A549 (cell line): ENCODE data around the gene NPFFR1. TPM values are rescaled to one million over a fixed set of nuclear protein-coding genes. Genes with fewer than 3 reads are reported as not detected.

Experiments
- ATAC-seq, 2 experiments: fragments of 200-7000 bp in 1 of 2; fragments of >200 bp in 1 of 2; cut with Nextera tagmentation in 1 of 2; cut with Tn5 transposase in 1 of 2; 3 replicates each; pipeline versions ENCODE4 v1.8.0 to v1.9.1; 2018 to 2020; ENCODE audit warnings: mild to moderate bottlenecking in 1 of 2, moderate library complexity in 1 of 2
- CTCF ChIA-PET: fragments of 300-600 bp; sonication (Branson Sonifier 250); formaldehyde crosslinking; extraction: SDS; loops from one replicate; lab custom pipeline; 2021; ENCODE audit warnings: antibody characterized with exemption, inconsistent platforms; lab: Yijun Ruan, JAX
- POLR2A ChIA-PET: fragments of 350-600 bp; formaldehyde crosslinking; extraction: SDS; loops from one replicate; lab custom pipeline; 2021; ENCODE audit warnings: antibody characterized with exemption, inconsistent platforms; lab: Yijun Ruan, JAX
- DNase-seq, 2 experiments: peaks; one replicate each; pipeline versions ENCODE4 v3.0.0 to v3.0.0-alpha.2; 2011 to 2016; ENCODE audit warnings: low read depth in 1 of 2, low spot score in 1 of 2
- FAIRE-seq: peaks from 2 replicates; lab custom pipeline; 2011; peaks lifted over from hg19 to GRCh38; lab: Jason Lieb, UNC
- H3K27ac ChIP-seq, 2 experiments: fragments of >200 bp; sonication (Bioruptor Twin); formaldehyde crosslinking; 3 replicates each; pipeline ENCODE4 v1.5.1; 2016 to 2017
- H3K4me1 ChIP-seq: fragments of >200 bp; sonication (Bioruptor Twin); formaldehyde crosslinking; 3 replicates; pipeline ENCODE4 v1.6.1; 2016
- H3K4me2 ChIP-seq: fragments of >200 bp; sonication (Bioruptor Twin); formaldehyde crosslinking; 3 replicates; pipeline ENCODE4 v1.6.1; 2016
- H3K4me3 ChIP-seq: fragments of >200 bp; sonication (Bioruptor Twin); formaldehyde crosslinking; 3 replicates; pipeline ENCODE4 v1.5.1; 2016
- H3K9me3 ChIP-seq: fragments of >200 bp; sonication (Bioruptor Twin); formaldehyde crosslinking; 3 replicates; pipeline ENCODE4 v1.6.1; 2016
- CEBPB ChIP-seq, 2 experiments: fragments of >200 bp in 1 of 2; sonication (Bioruptor Twin) in 1 of 2; formaldehyde crosslinking in 1 of 2; IDR thresholded peaks; 2 replicates each; pipeline ENCODE4 v1.6.1; 2012 to 2016
- KDM5A ChIP-seq: fragments of 200-600 bp; sonication (generic); IDR thresholded peaks from 2 replicates; pipeline ENCODE4 v1.6.1; 2016; ENCODE audit warnings: antibody characterized with exemption, mild to moderate bottlenecking
- MAFK ChIP-seq: fragments of 450-650 bp; IDR thresholded peaks from 2 replicates; pipeline ENCODE4 v1.6.1; 2014; ENCODE audit not compliant: partially characterized antibody
- POLR2AphosphoS2 ChIP-seq: conservative IDR thresholded peaks from 2 replicates; pipeline ENCODE4 v1.6.1; 2012; ENCODE audit warnings: low read length, improper control_type of control experiment, inconsistent platforms
- RARB ChIP-seq: fragments of 250-450 bp; sonication (Bioruptor Pico); IDR thresholded peaks from 2 replicates; pipeline ENCODE4 v1.8.0; 2021; ENCODE audit warnings: mild to moderate bottlenecking, moderate library complexity
- ZSCAN20 ChIP-seq: fragments of 250-450 bp; sonication (Bioruptor Pico); IDR thresholded peaks from 2 replicates; pipeline ENCODE4 v1.8.0; 2022; ENCODE audit warnings: mild to moderate bottlenecking, moderate library complexity
- WGBS: methylation state at CpG from one replicate; pipeline ENCODE4 v1.1.6; 2017; ENCODE audit errors: missing lambda C conversion rate; 5-methylcytosine and 5-hydroxymethylcytosine counted together
- polyA plus RNA-seq, 4 experiments: library from polyadenylated mRNA; depleted of rRNA in 3 of 4; stranded (reverse); fragments of >200 nt; fragmentation: RNase III in 1 of 4; extraction: RNeasy Plus Mini Kit Qiagen cat#74134 plus additional on column Dnase treatment in 1 of 4; gene quantifications; 2 replicates in 3 of 4; 3 replicates in 1 of 4; pipeline ENCODE4 v1.2.3, GENCODE V29; 2011 to 2017
- TF ChIP-seq, protein P1 (sequence below): fragments of 250-450 bp; sonication (Bioruptor Pico); IDR thresholded peaks from 2 replicates; pipeline ENCODE4 v1.5.0; 2021; ENCODE audit warnings: mild to moderate bottlenecking, moderate library complexity, borderline replicate concordance
- TF ChIP-seq, protein P2 (sequence below): fragments of 250-450 bp; sonication (Bioruptor Pico); IDR thresholded peaks from 2 replicates; pipeline ENCODE4 v1.5.0; 2020; ENCODE audit warnings: low read depth, mild to moderate bottlenecking, moderate library complexity
- TF ChIP-seq, protein P3 (sequence below): fragments of >200 bp; sonication (Bioruptor Twin); formaldehyde crosslinking; IDR thresholded peaks from 3 replicates; pipeline ENCODE4 v1.5.1; 2016
- TF ChIP-seq, protein P4 (sequence below): fragments of >200 bp; sonication (Bioruptor Twin); formaldehyde crosslinking; IDR thresholded peaks from 2 replicates; pipeline ENCODE4 v1.6.1; 2016
- TF ChIP-seq, protein P5 (sequence below): IDR thresholded peaks from 2 replicates; pipeline ENCODE4 v1.6.1; 2012

The NPFFR1 gene
- polyA plus RNA-seq, 2 of the 4 experiments (the other 2 are of a cell fraction) = not detected

DNA sequence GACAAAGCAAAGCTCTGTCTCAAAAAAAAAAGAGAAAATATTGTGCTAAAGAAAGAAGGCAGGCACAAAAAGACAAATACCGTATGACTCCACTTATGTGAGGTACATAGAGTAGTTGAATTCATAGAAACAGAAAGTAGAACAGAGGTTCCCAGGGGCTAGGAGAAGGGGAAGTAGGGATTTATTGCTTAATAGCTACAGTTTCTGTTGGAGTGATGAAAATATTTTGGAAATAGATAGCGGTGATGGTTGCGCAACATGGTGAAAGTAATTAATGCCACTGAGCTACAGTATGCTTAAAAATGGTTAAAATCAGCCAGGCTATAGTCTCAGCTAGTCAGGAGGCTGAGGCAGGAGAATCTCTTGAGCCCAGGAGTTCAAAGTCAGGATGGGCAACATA lies 18.5 kb upstream of the NPFFR1 start:
- Histone ChIP-seq H3K4me2 (no peak overlapping the region), H3K4me3 (no peak overlapping the region), H3K4me1 (no peaks in the 10 kb centered on the region), H3K27ac (no peak overlapping the region), H3K9me3 (no peaks in the 10 kb centered on the region)
- FAIRE-seq = no peak
- ChIA-PET POLR2A (interaction anchor here (0.7 kb wide), 1 partner anchor 13 kb away, joined by 3 read pairs; no protein-coding TSS in a partner anchor), CTCF (interaction anchor here (1.0 to 2.5 kb wide), 4 partner anchors 15 to 81 kb away, joined by 4 to 14 read pairs (median 4); no protein-coding TSS in a partner anchor)
- peak; percentile 76 to 80; a peak in 3 of 4 replicates for TF ChIP-seq CEBPB (IDR thresholded peaks at IDR 0.05)
- TF ChIP-seq, protein P1, sequence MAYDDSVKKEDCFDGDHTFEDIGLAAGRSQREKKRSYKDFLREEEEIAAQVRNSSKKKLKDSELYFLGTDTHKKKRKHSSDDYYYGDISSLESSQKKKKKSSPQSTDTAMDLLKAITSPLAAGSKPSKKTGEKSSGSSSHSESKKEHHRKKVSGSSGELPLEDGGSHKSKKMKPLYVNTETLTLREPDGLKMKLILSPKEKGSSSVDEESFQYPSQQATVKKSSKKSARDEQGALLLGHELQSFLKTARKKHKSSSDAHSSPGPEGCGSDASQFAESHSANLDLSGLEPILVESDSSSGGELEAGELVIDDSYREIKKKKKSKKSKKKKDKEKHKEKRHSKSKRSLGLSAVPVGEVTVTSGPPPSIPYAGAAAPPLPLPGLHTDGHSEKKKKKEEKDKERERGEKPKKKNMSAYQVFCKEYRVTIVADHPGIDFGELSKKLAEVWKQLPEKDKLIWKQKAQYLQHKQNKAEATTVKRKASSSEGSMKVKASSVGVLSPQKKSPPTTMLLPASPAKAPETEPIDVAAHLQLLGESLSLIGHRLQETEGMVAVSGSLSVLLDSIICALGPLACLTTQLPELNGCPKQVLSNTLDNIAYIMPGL = no peak
- DNase-seq = no peak
- WGBS = 92% methylated on average over 3 of the region's 3 CpGs
- ATAC-seq = no peak

DNA sequence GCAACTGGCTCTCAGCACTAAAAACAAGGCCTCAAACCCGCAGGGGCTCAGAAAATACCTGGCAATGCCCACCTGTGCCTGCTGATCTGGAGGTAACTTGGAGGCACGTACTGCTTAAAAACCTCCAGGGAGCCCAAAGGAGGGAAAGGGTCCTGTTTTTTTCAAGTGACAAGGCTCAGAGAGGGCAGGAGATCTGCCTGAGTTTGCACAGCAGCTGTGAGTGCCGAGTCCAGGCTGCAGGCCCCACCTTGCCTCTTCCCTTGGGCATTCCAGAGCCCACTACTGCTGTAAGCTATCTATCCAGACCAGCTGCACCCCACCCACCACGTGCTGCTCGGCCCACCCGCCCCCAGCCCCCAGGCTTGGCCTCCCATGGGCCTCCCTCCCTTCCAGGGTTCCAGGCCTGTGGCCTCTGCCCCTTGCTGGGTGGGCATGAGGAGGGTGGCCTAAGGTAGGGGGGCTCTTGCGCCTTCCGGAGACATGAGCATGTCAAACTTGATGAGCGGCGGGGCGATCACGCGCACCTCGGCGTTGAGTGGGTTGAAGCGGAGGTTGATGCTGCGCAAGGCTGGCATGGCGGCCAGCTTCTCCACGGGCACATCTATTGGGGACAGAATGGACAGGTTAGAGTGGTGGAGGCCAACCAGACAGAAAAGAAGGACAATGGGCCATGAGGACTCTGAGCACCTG lies 17.2 kb upstream of the NPFFR1 start:
- ATAC-seq (no peak), FAIRE-seq (no peak), DNase-seq (no peak)
- no peak overlapping the region for H3K27ac ChIP-seq
- CTCF ChIA-PET = interaction anchor here (1.3 to 1.5 kb wide), 3 partner anchors 9 to 79 kb away, joined by 3 to 7 read pairs (median 4); no protein-coding TSS in a partner anchor
- WGBS = 97% methylated on average over 11 of the region's 19 CpGs
- H3K4me1 ChIP-seq = peaks cover 6% of the 10 kb centered on the region; the same call in 1 of the 3 replicates
- H3K9me3 ChIP-seq = no peaks in the 10 kb centered on the region
- POLR2A ChIA-PET = no interaction called here
- TF ChIP-seq POLR2AphosphoS2 = no peak
- H3K4me3 ChIP-seq = no peak overlapping the region
- H3K4me2 ChIP-seq = no peak overlapping the region

DNA sequence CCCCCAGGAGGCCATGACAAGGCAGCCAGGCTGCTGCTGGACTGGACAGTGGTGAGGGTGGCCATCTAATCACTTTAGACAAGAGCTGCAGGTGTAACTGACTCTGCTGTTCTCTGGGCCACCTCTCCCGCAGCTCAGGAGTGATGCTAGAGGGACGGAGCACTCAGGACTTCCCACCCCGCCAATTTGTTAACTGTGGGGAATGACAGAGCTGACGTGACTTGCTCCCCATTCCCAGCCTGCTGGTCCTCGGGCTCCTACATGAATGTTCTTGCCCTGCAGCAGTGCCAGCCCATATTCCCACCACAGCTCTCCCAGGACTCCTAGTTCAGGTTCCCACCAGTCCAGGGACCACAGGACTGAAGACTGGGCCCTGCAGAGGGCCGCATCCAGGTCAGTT lies 16.7 kb upstream of the NPFFR1 start:
- TF ChIP-seq, protein P2, sequence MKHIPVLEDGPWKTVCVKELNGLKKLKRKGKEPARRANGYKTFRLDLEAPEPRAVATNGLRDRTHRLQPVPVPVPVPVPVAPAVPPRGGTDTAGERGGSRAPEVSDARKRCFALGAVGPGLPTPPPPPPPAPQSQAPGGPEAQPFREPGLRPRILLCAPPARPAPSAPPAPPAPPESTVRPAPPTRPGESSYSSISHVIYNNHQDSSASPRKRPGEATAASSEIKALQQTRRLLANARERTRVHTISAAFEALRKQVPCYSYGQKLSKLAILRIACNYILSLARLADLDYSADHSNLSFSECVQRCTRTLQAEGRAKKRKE (CRISPR knock-in tag) = no peak
- no peak for TF ChIP-seq RARB (CRISPR knock-in tag)
- TF ChIP-seq MAFK = no peak
- ChIA-PET CTCF (interaction anchor here (0.6 to 1.6 kb wide), 4 partner anchors 9 to 546 kb away, joined by 3 to 7 read pairs (median 4); no protein-coding TSS in a partner anchor), POLR2A (interaction anchor here (0.8 kb wide), 1 partner anchor 67 kb away, joined by 3 read pairs; the partner anchor contains the start of gene PPA1)
- H3K4me2 ChIP-seq = no peak overlapping the region
- H3K27ac ChIP-seq = no peak overlapping the region
- H3K4me3 ChIP-seq = no peak overlapping the region
- ATAC-seq = no peak
- H3K4me1 ChIP-seq = peaks cover 6% of the 10 kb centered on the region; the same call in 1 of the 3 replicates
- 87% methylated on average over 6 of the region's 6 CpGs for WGBS
- no peak for FAIRE-seq
- H3K9me3 ChIP-seq = no peaks in the 10 kb centered on the region
- DNase-seq = no peak

DNA sequence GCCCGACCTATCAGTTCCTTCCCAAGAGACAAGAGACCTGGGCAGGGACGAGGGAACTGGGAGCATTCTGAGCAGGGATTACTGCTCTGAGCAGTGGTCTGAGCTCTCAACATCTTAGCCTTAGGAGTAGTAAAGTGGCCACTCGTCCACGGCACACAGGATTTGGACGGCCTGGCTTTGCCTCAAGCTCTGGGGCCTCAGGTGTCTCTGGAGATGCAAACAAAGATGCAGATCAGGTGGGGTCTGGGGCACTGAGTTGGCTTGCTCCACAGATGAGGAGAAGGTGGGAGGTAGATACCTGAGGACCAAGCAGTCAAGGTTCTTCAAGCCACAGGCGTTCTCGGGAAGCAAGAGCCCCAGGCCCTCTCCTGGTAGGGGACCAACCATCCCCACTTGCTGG lies 16.1 kb upstream of the NPFFR1 start:
- 90% methylated on average over 7 of the region's 7 CpGs for WGBS
- FAIRE-seq (no peak), DNase-seq (no peak), ATAC-seq (no peak)
- Histone ChIP-seq H3K9me3 (no peaks in the 10 kb centered on the region), H3K4me2 (no peak overlapping the region), H3K4me3 (no peak overlapping the region), H3K27ac (no peak overlapping the region), H3K4me1 (peaks cover 6% of the 10 kb centered on the region; the same call in 1 of the 3 replicates)
- TF ChIP-seq, protein P3, sequence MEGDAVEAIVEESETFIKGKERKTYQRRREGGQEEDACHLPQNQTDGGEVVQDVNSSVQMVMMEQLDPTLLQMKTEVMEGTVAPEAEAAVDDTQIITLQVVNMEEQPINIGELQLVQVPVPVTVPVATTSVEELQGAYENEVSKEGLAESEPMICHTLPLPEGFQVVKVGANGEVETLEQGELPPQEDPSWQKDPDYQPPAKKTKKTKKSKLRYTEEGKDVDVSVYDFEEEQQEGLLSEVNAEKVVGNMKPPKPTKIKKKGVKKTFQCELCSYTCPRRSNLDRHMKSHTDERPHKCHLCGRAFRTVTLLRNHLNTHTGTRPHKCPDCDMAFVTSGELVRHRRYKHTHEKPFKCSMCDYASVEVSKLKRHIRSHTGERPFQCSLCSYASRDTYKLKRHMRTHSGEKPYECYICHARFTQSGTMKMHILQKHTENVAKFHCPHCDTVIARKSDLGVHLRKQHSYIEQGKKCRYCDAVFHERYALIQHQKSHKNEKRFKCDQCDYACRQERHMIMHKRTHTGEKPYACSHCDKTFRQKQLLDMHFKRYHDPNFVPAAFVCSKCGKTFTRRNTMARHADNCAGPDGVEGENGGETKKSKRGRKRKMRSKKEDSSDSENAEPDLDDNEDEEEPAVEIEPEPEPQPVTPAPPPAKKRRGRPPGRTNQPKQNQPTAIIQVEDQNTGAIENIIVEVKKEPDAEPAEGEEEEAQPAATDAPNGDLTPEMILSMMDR = no peak
- TF ChIP-seq, protein P4, sequence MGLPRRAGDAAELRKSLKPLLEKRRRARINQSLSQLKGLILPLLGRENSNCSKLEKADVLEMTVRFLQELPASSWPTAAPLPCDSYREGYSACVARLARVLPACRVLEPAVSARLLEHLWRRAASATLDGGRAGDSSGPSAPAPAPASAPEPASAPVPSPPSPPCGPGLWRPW = no peak
- TF ChIP-seq ZSCAN20 (CRISPR knock-in tag) = no peak
- no peak for TF ChIP-seq KDM5A
- TF ChIP-seq RARB (CRISPR knock-in tag) = no peak
- TF ChIP-seq, protein P5, sequence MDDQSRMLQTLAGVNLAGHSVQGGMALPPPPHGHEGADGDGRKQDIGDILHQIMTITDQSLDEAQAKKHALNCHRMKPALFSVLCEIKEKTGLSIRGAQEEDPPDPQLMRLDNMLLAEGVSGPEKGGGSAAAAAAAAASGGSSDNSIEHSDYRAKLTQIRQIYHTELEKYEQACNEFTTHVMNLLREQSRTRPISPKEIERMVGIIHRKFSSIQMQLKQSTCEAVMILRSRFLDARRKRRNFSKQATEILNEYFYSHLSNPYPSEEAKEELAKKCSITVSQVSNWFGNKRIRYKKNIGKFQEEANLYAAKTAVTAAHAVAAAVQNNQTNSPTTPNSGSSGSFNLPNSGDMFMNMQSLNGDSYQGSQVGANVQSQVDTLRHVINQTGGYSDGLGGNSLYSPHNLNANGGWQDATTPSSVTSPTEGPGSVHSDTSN = no peak
- ChIA-PET POLR2A (interaction anchor here (0.8 kb wide), 1 partner anchor 66 kb away, joined by 3 read pairs; the partner anchor contains the start of gene PPA1), CTCF (interaction anchor here (0.6 to 1.6 kb wide), 6 partner anchors 8 to 547 kb away, joined by 3 to 7 read pairs (median 4); no protein-coding TSS in a partner anchor)
